HTR-8/SVneo (cell line): Measurements from ENCODE around the gene HOXA3.
A peak's percentile ranks its signal among the peaks of the same experiment; 100 is the strongest.

Experiments used
- DNase-seq: peaks from one replicate; pipeline ENCODE4 v3.0.0; 2011; ENCODE audit warnings: low spot score, mixed read lengths; ENCODE audit not compliant: insufficient read length
- FAIRE-seq: peaks from 2 replicates; lab custom pipeline; 2011; peaks lifted over from hg19 to GRCh38; lab: Jason Lieb, UNC

HOXA3 gene

DNA sequence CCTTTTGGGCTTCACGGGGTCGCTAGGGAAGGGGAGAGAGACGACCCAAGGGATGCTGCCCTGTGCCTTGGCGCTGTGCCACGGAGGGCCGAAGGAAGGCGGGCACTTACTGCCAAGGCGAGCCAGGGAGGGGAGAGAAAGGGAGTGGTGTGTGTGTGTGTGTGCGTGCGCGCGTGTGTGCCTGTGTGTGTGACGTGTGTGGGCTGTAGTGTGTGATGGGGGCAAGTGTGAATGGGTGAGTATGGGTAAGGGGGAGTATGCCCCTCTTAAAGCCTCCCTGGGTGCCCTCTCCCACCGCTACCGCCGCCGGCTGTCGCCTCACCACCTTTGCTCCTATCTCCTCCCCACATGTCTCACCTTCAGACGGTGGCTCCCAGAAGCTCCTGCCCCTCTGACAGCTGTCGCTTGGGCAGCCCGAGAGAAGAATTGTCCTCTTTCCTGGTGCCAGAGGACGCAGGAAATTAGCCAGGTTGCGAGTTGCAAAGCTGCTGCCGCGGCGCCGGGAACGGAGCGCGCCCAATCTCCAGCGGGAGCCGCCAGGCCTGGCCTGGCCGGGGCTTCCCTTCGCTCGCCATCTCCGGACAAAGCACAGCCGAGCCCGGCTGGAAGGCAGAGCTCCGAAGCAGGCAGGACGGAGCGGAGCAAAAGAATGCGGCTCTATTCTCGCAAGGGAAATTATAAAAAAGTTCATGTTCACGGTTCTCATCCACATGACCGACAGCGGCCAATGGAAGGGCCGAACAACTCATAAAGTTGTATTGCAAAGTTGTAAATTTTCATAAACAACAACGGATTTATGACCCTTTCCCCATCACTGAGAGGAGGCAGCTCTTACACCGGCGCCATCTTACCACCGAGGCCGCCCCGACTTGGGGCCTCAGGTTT lies at the start of gene HOXA3:
Gene HOXA3, minus strand, starts transcription at position 653 of the 885 bp plus-strand sequence. CDS start 41,943 bp downstream, outside the sequence.
- DNase-seq (peak; percentile 71), FAIRE-seq (peak; percentile 92)

DNA sequence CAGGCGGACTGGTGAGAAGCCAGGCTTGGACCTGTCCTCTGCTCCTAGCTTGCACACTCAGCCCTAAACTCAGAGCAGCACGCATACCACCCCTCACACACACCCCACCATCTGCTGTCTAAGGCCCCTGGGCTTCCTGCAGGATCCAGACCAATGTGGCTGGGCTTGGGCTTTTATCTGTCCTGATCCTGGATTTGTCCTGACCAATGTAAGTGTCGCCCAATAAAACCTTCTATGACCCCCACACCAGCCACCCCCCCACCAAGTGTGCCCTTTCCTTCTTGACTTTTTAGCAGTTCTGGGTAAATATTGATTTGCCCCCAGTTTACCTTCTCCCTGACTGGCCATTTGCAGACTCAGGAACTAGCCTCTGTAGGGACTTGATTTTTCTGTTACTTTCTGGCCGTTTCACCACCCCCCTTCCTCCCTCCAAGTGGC lies 49.2 kb upstream of the HOXA3 start:
- DNase-seq = no peak
- no peak for FAIRE-seq

DNA sequence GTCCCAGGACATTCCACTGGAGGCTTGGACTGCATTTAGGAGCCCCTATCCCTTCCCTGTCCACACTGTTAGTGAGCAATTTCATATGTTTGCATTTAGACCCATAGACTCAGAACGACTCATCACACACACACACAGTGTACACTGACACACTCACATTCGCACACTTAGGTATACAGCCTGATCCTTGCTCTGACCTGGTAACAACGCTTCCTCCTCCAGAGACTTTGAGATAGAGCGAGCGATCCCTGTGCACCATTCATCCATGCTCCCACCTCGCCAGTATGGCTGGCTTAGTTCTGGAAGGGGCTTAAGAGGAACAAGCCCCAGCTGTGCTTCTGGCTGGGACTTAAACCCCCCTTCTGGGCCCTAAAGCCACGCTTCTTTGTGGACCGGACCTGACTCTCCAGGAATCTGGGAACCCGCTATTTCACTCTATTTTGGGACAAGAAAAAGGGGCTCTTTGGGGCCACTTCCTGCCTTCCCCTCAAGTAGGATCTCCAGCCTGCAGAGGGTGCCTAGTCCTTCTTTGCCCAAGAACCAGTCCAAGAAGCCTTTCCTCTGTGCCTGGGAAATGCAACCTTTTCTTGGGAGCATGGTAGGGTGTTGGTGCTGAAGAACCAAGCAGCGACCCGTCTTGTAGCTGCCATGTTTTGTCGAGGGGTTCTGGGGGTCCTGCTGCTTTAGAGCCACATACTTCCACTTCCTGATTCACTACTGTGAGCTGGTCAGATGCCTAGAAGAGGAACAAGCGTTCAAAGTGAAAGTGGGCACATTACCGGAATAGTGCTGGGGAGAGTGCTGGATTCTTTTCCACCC lies 48.6 kb upstream of the HOXA3 start:
- FAIRE-seq (peak; percentile 82), DNase-seq (no peak)

DNA sequence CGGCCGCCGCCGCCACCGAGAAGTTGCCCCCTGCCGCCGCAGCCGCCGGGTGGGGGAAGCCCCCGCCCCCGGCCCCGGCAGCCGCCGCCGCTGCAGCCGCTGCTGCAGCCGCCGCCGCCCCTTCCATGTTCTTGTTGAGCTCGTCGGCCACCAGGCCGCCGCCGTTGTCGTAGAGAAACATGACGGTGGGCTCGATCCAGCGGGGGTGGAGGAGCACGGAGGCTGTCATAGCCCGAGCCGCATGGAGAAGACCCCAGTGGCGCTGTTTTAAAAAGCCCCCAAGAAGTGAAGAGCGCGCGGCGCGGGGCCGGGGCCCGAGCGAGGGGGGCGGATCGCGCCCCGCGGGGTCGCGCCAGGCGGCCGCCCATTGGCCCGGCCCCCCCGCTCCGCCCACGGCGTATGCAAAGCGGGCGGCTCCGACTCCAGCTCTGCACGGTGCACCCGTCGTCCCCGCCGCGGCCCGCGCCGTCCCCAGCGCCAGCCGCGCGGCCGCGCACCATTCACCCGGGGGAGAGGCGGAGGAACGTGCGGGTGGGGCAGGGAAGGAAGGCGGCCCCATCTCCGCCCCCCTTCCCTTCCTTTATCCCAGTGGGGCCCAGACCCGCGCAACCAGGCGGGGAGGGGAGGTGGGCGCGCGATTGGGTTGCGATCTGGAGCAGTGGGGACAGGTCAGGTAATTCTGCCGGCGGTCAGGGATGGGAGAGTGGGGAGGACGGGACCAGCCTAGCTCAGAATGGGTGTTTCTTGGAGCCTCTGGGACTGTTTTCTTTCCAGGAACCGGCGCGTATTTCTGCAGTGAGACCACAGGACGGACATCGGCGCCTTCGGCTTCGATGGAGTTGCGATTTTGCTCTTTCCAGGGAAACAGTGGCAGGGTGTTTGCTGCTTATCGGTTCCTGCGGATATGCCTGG lies 47.7 kb upstream of the HOXA3 start, which contains the start of gene HOXA13:
Gene HOXA13, minus strand, starts transcription at position 243 of the 912 bp plus-strand sequence. Its CDS starts 14 bp downstream, at position 229.
- peak; percentile 93 for FAIRE-seq

DNA sequence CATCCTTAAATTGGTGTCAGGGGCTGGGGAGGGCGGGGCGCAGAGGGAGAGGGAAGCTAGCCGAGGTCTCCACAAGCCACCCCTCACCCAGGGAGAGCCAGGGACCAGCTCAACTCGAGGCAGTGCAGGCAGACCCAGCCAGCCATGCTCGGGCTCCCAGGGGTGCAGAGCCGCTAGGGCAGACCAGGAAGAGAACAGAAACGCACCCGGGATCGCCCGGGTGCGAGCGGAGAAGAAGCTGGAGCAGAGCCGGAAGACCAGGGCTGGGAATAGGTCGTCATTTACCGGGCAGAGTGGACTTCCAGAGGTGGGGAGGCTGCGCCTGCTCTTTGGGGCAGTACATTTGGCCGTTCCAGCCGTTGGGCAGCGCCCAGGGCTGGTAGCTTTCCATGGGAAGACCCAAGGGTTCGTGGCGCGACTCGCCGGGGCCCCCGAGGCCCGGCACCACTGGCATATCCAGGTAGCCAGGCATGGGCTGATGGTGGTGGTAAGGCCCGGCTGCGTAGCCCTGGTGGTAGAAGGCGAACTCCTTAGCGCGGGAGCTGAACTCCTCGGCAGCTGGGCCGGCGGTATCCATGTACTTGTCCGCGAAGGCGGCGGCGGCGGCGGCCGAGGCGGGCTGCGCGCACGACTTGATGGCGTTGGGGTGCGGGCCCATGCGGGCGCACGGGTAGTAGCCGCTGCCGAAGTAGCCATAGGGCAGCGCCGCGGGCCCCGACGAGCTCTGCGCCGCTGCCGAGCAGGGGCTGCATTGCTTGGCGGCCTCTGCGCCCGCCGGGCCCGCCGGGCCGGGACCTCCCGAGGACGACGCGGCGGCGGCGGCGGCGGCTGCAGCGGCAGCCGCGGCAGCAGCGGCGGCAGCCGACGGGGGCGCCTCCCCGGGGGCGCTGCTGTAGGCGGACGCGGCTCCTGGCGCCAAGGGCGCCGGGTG lies 46.8 kb upstream of the HOXA3 start:
- DNase-seq = no peak
- no peak for FAIRE-seq

More for the DNA sequence above, 47.7 kb upstream of the HOXA3 start, which contains the start of gene HOXA13:
- DNase-seq = peak; percentile 72

DNA sequence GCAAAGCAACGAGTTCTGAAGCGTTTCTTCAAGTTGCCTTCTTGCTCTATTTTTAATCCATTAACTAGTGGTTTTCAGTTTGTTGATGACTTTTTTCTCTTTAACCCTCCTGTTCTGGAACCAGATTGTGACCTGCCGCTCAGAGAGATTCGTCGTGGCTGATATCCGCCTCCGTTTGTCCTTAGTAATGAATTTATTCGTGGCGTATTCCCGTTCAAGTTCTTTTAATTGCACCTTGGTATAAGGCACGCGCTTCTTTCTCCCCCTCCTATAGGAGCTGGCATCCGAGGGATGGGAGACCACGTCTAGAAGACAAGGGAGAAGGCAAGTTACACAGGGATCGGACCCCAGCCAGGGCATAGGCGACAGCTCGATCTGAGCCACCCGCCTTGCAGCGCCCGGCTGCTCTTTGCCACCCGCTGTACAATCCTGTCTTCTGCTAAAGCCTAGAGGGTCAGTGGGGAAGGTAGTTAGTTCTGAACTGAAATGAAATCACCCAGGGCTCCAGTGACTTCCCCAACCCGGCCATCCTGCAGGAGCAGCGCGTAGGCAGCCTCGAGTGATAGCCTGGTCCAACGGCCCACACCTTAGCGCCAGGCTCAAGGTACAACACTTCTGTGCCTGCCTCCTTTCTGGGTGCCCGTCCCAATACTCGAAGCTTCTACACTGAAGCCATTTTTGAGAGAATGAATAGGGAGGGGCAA lies 45.9 kb upstream of the HOXA3 start:
- FAIRE-seq = peak; percentile 36
- no peak for DNase-seq

DNA sequence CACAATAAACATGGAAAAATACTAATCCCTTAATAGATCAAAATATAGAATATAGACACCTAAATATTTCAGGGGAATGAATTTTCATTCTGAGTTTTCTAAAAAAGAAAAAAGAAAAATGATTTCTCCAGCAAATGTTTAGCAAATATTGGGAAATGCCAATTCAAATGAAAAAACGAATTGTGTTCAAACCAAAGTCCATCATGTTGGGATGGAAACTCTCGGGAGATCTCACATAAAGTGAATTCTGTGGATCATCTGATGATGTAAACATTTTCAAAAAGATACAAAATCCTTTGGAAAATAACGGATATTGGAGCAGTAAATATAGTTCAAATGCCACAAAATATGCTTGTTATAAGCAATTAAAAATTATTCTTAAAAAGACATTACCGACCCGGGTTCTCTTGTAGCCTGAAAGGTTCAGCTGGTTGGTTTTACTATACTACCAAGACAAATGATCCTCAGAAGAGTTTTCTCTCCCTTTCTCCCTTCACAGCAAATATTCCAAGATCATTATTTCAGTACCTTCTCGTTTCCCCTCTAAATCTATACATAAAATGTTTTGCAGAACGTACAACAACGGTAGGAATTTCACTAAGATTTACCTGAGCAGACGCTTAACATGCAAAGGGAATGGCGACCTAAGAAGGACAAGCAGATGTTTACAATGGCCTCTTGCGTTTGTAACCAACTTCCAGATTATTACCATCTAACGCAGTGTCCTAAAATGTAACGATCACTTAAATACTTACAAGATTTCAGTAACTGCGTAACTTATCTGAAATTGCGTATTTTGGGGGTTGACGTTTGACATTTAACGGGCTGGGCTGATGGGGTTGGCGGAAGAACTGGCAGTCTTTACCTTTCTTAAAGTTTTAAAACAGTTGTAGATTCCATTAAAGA lies 45.0 kb upstream of the HOXA3 start:
- DNase-seq (no peak), FAIRE-seq (no peak)

DNA sequence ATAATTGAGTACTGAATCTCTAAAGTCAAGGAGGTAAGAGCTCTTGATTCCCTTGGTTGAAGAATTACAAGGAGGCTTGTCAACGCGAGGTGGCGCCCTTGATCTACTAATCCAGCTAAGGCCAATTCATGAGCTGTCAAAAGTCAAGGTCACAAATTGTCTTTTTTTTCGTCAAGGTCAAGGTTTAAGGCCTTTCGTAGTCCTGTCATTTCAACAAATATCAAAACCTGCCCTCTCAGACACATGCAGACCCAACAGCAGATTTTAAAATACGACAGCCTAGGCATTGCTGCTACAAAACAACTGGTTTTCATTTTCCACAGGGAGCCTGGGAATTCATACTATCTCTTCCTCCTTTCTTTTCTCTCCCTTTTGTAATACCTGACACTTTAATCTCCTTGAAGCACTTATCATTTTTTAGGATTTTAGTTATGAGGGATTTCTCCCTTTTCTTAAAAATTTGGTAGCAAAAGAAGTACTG lies 43.9 kb upstream of the HOXA3 start:
- no peak for DNase-seq
- no peak for FAIRE-seq

DNA sequence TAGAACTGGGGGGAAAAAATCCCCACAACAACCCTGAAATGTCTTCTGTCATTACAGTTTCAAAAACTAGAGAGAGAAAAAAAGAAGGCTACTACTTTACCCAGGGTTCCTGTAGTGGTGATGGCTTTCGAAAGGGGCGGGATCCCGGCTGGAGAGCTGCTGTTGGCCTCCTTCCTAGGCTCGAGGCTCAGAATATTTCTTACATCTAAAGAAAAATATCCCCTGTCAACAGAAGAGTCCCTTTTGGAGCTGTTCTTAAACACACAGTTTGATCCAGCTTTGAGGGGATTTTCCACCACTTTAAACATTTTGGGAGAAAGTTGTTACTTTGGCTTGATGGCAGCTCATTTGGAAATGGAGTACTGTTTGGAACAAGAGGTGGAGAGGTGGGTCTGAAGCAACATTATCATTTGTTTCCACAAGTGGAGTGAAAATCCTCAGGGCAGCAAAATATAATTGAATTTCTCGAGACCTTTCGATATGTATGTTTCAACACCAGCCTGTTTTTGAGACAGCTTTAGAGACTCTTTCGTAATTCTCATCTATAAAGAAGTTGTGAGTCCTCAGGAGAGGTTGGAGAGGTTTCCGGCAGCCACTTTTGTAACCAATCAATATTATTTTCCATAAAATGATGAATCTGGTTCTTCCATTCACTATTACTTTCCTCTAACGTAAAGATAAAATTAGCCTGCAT lies 42.5 kb upstream of the HOXA3 start:
- FAIRE-seq (no peak), DNase-seq (no peak)

DNA sequence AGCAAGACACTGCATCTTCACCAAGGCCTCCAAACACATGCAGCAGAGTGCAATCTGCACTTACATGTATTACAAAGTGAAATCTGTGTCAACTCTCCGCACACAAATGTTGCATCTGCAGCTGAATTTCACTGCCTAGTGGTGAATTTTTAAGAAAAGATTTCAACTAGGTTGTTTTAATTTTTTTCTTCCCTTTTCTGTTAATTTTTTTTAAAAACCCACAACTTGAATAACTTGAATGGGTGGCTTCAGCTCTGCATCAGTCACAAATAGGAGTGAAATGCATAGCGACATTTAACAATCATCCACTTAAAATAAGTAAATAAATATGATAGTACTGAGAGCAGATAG lies 41.6 kb upstream of the HOXA3 start:
- DNase-seq (no peak), FAIRE-seq (no peak)

DNA sequence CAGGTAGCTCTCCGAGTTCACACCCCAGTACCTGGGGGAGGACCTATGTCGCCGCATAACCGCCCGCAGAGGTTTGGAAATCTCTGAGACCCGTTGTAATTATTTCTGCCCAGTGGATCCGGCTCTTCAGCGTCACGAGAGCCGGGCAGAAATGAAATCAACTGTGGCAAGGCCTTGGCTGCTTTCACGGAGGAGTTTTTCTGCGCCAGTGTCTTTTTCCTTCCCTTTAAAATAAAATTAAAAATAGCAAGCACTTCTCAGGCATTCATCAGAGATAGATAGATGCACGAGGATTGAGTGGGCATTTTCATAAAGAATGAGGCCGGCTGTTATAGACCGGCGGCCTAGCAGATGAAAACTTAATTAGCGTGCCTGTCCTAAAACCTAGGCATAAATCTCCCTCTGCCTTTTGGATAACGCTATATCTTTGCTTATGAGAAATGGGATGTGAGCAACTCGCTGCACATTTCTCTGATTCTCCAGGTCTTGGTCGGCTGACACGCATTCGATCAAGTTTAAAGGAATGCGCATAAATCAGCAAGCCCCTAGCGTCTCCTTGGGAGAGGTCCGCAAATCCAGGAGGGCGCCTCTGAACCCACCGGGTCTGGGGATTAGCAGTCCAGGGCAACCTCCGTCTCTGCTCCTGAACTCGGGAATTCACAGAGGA lies 41.1 kb upstream of the HOXA3 start:
- no peak for FAIRE-seq
- DNase-seq = no peak

DNA sequence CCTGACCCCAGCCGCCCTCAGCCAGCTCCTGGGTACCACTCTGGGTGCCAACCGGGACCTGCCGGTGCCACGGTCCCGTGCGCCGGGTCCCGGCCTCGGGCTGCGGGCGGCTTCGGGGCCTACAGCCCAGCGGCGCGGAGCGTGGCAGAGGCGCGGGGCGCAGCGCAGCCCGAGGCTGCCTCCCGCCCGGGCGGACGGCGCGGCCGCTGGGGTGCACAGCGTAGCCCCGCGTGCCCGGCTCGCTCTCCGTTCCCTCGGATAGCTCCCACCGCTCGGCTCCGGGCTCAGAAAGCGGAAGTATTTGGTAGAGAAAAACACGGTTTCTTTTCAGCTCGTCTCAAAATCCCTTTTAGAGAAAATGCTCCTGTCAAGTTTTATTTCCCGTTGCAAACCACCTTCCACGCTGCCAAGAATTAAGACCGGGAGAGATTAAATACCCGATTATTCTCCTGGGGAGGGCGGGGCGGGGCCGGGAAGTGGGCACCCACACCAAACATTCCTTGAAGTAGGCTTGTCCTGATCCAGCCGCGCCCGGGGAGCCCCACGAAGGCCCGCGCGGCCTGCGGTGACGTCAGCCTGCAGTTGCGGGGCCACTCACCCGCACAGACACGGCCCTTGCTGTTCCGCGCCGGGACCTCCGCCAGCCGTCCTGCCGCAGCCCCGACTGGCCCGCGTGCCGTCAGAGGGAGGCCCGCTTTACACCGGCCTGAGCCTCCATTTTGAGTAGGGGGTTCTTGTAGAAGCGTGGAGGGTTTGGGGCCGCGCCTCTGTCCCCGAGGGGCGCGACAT lies 40.4 kb upstream of the HOXA3 start:
- peak; percentile 71 for FAIRE-seq
- no peak for DNase-seq

DNA sequence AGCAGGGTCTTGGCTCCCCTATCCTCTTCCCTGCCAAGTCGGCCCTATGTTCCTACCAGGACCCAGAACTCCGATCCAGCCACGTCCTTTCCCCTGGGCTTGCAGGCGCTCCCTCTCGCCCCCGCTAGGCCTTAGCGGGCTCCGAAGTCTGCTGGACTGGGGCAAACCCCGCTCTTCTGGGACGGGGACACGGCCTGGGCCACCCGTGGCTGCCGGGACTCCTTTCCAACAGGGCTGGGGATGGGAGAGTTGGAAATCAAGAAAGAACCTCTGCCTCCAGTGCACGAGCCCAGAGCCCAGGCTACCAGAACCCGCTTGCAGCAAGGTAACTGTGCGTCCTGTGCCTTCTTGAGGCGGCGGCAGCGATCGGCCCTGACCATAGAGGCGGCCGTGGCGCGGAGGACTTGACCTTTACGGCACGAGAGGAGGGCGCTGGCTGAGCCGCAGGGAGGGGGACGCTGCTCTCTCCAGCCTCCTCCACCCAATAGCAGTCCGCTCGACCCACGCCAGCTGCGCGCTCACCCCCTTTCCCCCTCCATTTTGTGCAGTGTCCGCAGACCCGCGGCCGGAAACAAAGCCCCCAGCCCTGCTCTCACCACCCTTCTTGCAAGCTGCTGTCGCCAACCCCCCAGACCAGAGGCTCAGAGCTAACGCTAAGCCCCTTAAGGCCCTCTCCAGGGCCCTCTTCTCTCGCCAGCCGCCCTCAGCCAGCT lies 39.6 kb upstream of the HOXA3 start:
- FAIRE-seq (no peak), DNase-seq (no peak)

DNA sequence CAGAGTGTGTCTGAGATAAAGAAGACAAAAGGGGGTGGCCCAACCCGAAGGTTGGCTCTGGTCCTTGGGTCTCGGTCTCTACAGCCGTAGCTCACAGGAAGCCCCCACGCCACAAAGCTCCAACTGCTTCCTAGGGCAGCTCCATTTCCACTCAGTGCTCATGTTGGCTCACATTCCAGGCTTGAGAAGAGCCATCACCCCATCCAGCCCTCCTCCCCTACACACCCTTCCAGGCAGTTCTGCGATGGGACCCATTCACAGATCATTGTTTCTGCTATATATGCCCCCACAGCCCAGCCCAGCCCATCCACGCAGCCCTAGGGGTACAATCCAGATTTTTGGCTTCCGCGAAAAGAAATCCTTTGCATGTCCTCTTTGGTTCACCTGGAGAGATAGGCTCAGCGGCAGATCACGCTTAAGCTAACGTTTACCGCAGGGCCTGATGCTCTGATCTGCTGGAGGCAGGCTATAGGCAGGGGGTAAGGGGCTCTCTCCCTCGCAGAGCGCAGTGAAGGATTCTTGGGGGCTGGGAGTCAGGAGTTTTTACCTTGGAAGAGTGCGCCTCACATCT lies 38.9 kb upstream of the HOXA3 start:
- DNase-seq (no peak), FAIRE-seq (no peak)
